HCT116 (cell line): ENCODE measurements around the gene NPDC1. TPM values are rescaled to one million over a fixed set of nuclear protein-coding genes. Genes with fewer than 3 reads are reported as not detected.
"Not testable (repeated sequence)": the region's sequence is repeated elsewhere in the genome, so short reads cannot be mapped to it uniquely, and the experiment has no call there.

Experiments
- ATAC-seq: fragments of 200-7000 bp; cut with Tn5 transposase; 2 replicates; pipeline ENCODE4 v1.9.1; 2020; ENCODE audit warnings: mild to moderate bottlenecking, moderate library complexity
- BruUV-seq: library from RNA; stranded (reverse); fragments of 400-500 nt; replicated peaks from 2 replicates; lab custom pipeline; 2021; lab: Mats Ljungman, UMichigan
- CTCF ChIA-PET: fragments of 300-600 bp; sonication (Branson Sonifier 250); formaldehyde crosslinking; loops from one replicate; lab custom pipeline; 2021; ENCODE audit warnings: antibody characterized with exemption; lab: Charles Lee
- POLR2A ChIA-PET: fragments of 300-600, 350-600 bp; sonication (Branson Sonifier 250); formaldehyde crosslinking; loops from one replicate; lab custom pipeline; 2021; ENCODE audit warnings: antibody characterized with exemption; lab: Charles Lee
- RAD21 ChIA-PET, 2 experiments: fragments of 300-600 bp; sonication (Branson Sonifier 250); formaldehyde crosslinking; loops; one replicate each; lab custom pipeline; 2023; ENCODE audit warnings: low total read pairs in 2 of 2; ENCODE audit not compliant: uncharacterized antibody in 2 of 2, unreplicated experiment in 2 of 2, low non-redundant PET in 1 of 2; lab: Charles Lee
- DNase-seq: peaks from one replicate; pipeline ENCODE4 v3.0.0-alpha.2; 2010; ENCODE audit warnings: low read depth, low spot score
- H2AFZ ChIP-seq: fragments of 200-600 bp; shearing (Covaris generic), sonication (generic); 2 replicates; pipeline ENCODE4 v1.6.1; 2017; ENCODE audit warnings: low read depth, mixed run types, mixed read lengths, antibody characterized with exemption, low read length; ENCODE audit not compliant: poor library complexity, severe bottlenecking
- H3K27ac ChIP-seq: 2 replicates; pipeline ENCODE4 v1.5.1; 2012; ENCODE audit warnings: low read depth, low read length
- H3K27me3 ChIP-seq: fragments of 200-600 bp; sonication (generic); 2 replicates; pipeline ENCODE4 v1.6.1; 2016; ENCODE audit warnings: mixed run types, low read length, mixed read lengths; ENCODE audit not compliant: insufficient read depth
- H3K36me3 ChIP-seq, 2 experiments: fragments of 200-500 bp in 1 of 2; fragments of 200-600 bp in 1 of 2; sonication (Bioruptor generic) in 1 of 2; sonication (generic) in 1 of 2; 2 replicates each; pipeline versions ENCODE4 v1.5.1 to v1.6.1; 2014 to 2016; ENCODE audit warnings: low read length in 2 of 2, inconsistent platforms in 1 of 2, mixed read lengths in 1 of 2, mixed run types in 1 of 2; ENCODE audit not compliant: insufficient read depth in 2 of 2, control insufficient read depth in 1 of 2
- H3K4me1 ChIP-seq, 2 experiments: fragments of 200-600 bp in 1 of 2; sonication (generic) in 1 of 2; 2 replicates each; pipeline versions ENCODE4 v1.5.1 to v1.6.1; 2012 to 2017; ENCODE audit warnings: low read length in 2 of 2, inconsistent platforms in 1 of 2, mild to moderate bottlenecking in 1 of 2, mixed read lengths in 1 of 2, mixed run types in 1 of 2, moderate library complexity in 1 of 2; ENCODE audit not compliant: insufficient read depth in 2 of 2, control insufficient read depth in 1 of 2
- H3K4me2 ChIP-seq: fragments of 200-600 bp; sonication (generic); 2 replicates; pipeline ENCODE4 v1.6.1; 2017; ENCODE audit warnings: mixed run types, low read length, mixed read lengths
- H3K4me3 ChIP-seq, 2 experiments: fragments of 200-600 bp in 1 of 2; sonication (generic) in 1 of 2; replicated peaks in 1 of 2; 2 replicates each; pipeline ENCODE4 v1.5.1; 2011 to 2016; ENCODE audit warnings: low read length in 2 of 2, control low read depth in 1 of 2, low read depth in 1 of 2, mild to moderate bottlenecking in 1 of 2, mixed read lengths in 1 of 2, mixed run types in 1 of 2
- H3K79me2 ChIP-seq: fragments of 200-600 bp; sonication (generic); 2 replicates; pipeline ENCODE4 v1.6.1; 2017; ENCODE audit warnings: mild to moderate bottlenecking, mixed run types, low read length, moderate library complexity, mixed read lengths; ENCODE audit not compliant: insufficient read depth
- H3K9ac ChIP-seq: fragments of 200-600 bp; sonication (generic); 2 replicates; pipeline ENCODE4 v1.6.1; 2016; ENCODE audit warnings: low read length, mixed read lengths
- H3K9me2 ChIP-seq: fragments of 200-600 bp; sonication (generic), shearing (Covaris generic); 2 replicates; pipeline ENCODE4 v1.6.1; 2017; ENCODE audit warnings: mixed run types, mild to moderate bottlenecking, moderate library complexity; ENCODE audit not compliant: insufficient read depth
- H3K9me3 ChIP-seq, 2 experiments: fragments of 200-500 bp in 1 of 2; fragments of 200-600 bp in 1 of 2; sonication (Bioruptor generic) in 1 of 2; sonication (generic) in 1 of 2; 2 replicates each; pipeline ENCODE4 v1.6.1; 2014 to 2017; ENCODE audit warnings: low read length in 2 of 2, mixed read lengths in 2 of 2, inconsistent platforms in 1 of 2, low read depth in 1 of 2, mild to moderate bottlenecking in 1 of 2, mixed run types in 1 of 2, moderate library complexity in 1 of 2; ENCODE audit not compliant: control insufficient read depth in 1 of 2, insufficient read depth in 1 of 2
- H4K20me1 ChIP-seq: fragments of 200-600 bp; sonication (generic), shearing (Covaris generic); 2 replicates; pipeline ENCODE4 v1.6.1; 2017; ENCODE audit warnings: mixed run types, mild to moderate bottlenecking, moderate library complexity; ENCODE audit not compliant: insufficient read depth
- EGR1 ChIP-seq: IDR thresholded peaks from 2 replicates; pipeline ENCODE4 v1.6.1; 2012; ENCODE audit warnings: low read depth
- SIN3A ChIP-seq: IDR thresholded peaks from 2 replicates; pipeline ENCODE4 v1.6.1; 2012; ENCODE audit warnings: low read depth
- SP1 ChIP-seq: IDR thresholded peaks from 2 replicates; pipeline ENCODE4 v1.6.1; 2012; ENCODE audit warnings: low read depth
- YY1 ChIP-seq: IDR thresholded peaks from 2 replicates; pipeline ENCODE4 v1.6.1; 2011; ENCODE audit warnings: low read length, low read depth, moderate library complexity, mild to moderate bottlenecking; ENCODE audit not compliant: insufficient replicate concordance; ENCODE audit errors: extremely low read depth
- intact Hi-C: fragments of 100-400 bp; cut with micrococcal nuclease; formaldehyde crosslinking; loops from 2 replicates; pipeline ENCODE4 v1.10.0; 2022
- total RNA-seq: library from RNA; stranded (reverse); gene quantifications from one replicate; pipeline ENCODE4 v1.2.1, GENCODE V29; 2021; ENCODE audit not compliant: unreplicated experiment
- TF ChIP-seq, protein P1 (sequence below): IDR thresholded peaks from 2 replicates; pipeline ENCODE4 v1.6.1; 2012

NPDC1 gene
- total RNA-seq, 1 experiment from 2014 or later: 98.8 TPM

DNA sequence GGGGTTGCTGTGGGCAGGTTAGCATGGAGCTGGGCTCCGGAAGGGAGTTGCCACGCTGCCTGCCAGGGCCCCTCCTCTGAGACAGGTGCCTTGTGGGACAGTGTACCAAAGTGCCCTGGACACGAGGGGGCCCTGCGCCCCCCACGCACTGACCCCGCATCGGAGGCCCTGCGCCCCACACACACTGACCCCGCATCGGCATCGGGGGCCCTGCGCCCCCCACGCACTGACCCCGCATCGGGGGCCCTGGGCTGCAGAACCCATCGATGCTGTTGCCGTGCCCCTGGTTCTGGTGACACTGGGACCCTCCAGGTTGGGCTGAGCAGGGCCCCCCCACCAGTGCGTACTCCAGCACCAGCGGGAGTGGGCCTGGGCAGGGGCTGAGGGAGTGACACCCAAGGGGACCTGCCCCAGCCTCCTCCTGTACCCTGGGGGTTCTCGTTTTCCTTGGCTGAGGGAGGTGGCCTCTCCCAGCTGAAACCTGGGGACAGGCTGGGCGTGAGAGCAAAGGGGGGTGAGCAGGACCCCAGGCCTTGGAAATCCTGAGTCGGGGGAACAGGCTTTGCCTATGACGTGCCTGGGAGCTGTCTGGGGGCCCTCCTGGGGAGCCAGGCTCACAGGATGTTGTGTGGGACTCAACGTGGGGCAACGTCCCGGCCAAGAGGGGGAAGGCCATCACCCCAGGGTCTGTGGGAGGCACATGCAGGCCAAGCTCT is 17.5 kb upstream of the NPDC1 start:
- Histone ChIP-seq H4K20me1 (no peaks in the 10 kb centered on the region; the same call in 1 of the 2 replicates), H3K27ac (peak overlapping the region; percentile 30; the same call in 1 of the 2 replicates), H3K4me2 (0 out of 2 replicates have a peak overlapping the region, but pooled peaks have one; percentile 14), H3K9me2 (no peaks in the 10 kb centered on the region), H3K9ac (no peak overlapping the region), H3K9me3 (no peaks in the 10 kb centered on the region), H3K36me3 (peaks cover 2 to 8% of the 10 kb centered on the region in 2 experiments; a peak in 1 of 4 replicates), H3K4me3 (no peak overlapping the region), H3K27me3 (no peaks in the 10 kb centered on the region), H2AFZ (no peak overlapping the region), H3K79me2 (peaks cover 30% of the 10 kb centered on the region), H3K4me1 (peaks cover 7 to 25% of the 10 kb centered on the region in 2 experiments)
- POLR2A ChIA-PET: interaction anchor here (1.0 kb wide), 1 partner anchor 8 kb away, joined by 4 read pairs; no protein-coding TSS in a partner anchor
- no peak for ATAC-seq
- TF ChIP-seq EGR1 (no peak), YY1 (no peak), SP1 (no peak), SIN3A (no peak)
- TF ChIP-seq, protein P1, sequence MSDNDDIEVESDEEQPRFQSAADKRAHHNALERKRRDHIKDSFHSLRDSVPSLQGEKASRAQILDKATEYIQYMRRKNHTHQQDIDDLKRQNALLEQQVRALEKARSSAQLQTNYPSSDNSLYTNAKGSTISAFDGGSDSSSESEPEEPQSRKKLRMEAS: no peak
- BruUV-seq: no TSS peak
- DNase-seq: no peak
- RAD21 ChIA-PET: no interaction called here
- CTCF ChIA-PET: interaction anchor here (0.6 to 1.9 kb wide), 11 partner anchors 8 to 173 kb away, joined by 3 to 16 read pairs (median 5); partner anchors contain the start of genes ENTPD2, MAN1B1, NPDC1 and UAP1L1
- intact Hi-C loops: loop anchor here (1.0 kb wide), 1 partner anchor 13 kb away; no protein-coding TSS in a partner anchor

DNA sequence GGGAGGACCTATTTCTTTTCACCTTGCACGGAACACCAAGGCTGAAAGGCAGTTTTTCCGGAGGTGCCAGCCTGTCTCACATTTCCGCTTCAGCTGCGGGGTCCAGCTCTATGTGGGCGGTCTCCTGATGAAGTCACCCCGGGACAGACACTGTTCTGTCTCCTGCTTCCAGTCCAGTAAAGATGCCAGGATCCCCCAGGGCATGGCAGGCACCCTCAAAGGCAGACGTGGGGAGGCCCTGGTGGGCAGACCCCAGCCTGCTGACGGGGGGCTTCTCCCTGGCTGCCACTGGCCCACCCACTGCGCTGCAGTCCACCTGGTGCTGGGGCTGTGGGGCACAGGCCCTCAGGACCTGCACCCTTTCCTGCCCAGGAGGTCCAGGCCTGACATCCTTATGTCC is 16.8 kb upstream of the NPDC1 start:
- H3K27ac ChIP-seq, DNase-seq, H3K4me3 ChIP-seq, RAD21 ChIA-PET, POLR2A ChIA-PET, H3K9me2 ChIP-seq, H3K36me3 ChIP-seq, H4K20me1 ChIP-seq, H3K9me3 ChIP-seq, H3K9ac ChIP-seq, H2AFZ ChIP-seq, ATAC-seq, intact Hi-C loops, BruUV-seq, H3K27me3 ChIP-seq, CTCF ChIA-PET, H3K4me2 ChIP-seq: not testable (repeated sequence)
- peaks cover 4 to 22% of the 10 kb centered on the region in 2 experiments for H3K4me1 ChIP-seq
- peaks cover 23% of the 10 kb centered on the region for H3K79me2 ChIP-seq
